HUDEP-2 (cell line): Measurements from ENCODE around the gene DBNDD1.
A peak's percentile ranks its signal among the peaks of the same experiment; 100 is the strongest.
"Not testable (repeated sequence)": the region's sequence is repeated elsewhere in the genome, so short reads cannot be mapped to it uniquely, and the experiment has no call there.

Experiments used
- DNase-seq, 76 experiments: peaks; one replicate each; lab custom pipeline; 2025; ENCODE audit not compliant: unreplicated experiment in 76 of 76; lab: John Stamatoyannopoulos, UW

The DBNDD1 gene

DNA sequence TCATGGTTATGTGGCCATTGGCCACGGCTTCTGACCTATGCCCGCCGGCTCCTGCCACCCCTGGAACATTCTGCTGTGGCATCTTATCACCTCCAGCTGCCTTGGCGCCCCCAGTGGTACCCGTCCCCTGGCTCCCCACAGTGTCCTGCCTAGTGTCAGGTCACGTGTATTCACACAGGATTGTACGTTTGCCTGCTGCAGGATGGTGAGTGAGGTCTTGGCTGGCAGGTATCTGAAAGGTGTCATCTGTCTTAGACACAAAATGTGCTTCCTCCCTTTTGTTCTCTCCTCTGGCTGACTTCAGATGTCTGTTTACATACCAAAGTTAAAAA lies 24.9 kb downstream of the DBNDD1 start:
- DNase-seq: no peak

GRCh38 chr16:89993971-89994370 lies 25.3 kb downstream of the DBNDD1 start:
- DNase-seq: no peak

GRCh38 chr16:89993377-89993776 lies 25.9 kb downstream of the DBNDD1 start:
- DNase-seq: no peak

GRCh38 chr16:89990799-89991198 lies 28.5 kb downstream of the DBNDD1 start:
- DNase-seq: no peak

- no peak for DNase-seq
Measured at GRCh38 chr16:89988951-89989350, 30.3 kb downstream of the DBNDD1 start.

GRCh38 chr16:89987169-89987568 lies 32.1 kb downstream of the DBNDD1 start:
- no peak for DNase-seq

GRCh38 chr16:89986600-89986999 lies 32.7 kb downstream of the DBNDD1 start:
- no peak for DNase-seq

GRCh38 chr16:89985219-89985618 lies 34.0 kb downstream of the DBNDD1 start:
- no peak for DNase-seq

DNA sequence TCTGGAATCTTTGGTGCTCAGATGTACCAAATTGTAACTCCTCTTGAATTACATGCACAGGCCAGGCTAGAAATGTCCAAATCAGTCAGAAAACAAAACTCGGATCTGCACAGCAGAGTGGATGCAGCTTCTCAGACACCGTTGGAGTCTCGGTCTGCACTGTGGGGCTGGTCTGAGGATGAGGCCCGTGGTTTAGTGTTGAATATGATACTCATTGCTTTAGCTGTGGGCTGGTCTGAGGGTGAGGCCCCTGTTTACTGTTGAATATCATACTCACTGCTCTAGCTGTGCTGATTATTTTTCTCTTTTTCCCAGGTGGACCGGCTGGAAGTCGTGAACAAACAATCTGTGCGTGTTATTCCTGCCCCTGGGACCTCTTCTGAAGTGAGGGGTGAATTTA lies 35.0 kb downstream of the DBNDD1 start:
- no peak for DNase-seq

DNA sequence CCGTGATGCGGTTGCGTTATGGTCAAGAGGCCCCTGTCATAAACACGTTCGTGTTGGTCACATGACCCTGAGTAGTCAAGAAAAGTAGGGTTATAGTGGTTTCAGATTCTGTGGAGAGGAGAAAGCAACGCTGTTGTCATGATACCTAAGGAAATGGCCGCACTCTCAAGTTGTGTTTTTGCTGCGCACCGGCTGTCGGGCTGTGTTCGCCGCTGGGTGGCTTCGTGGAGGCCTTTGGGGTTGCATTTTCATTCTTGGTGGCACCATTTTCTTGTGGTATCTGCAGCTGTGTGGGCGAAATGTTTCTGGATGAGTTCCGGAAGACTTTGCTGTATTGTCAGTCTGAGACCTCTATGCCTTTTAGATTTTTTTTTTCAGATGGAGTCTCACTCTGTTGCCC lies 35.7 kb downstream of the DBNDD1 start:
- DNase-seq: no peak

- no peak for DNase-seq
Measured at GRCh38 chr16:89982318-89982717, 36.9 kb downstream of the DBNDD1 start.

- DNase-seq: no peak
Measured at GRCh38 chr16:89981414-89981813, 37.8 kb downstream of the DBNDD1 start.

GRCh38 chr16:89974870-89975269 lies 44.4 kb downstream of the DBNDD1 start:
- no peak for DNase-seq

DNA sequence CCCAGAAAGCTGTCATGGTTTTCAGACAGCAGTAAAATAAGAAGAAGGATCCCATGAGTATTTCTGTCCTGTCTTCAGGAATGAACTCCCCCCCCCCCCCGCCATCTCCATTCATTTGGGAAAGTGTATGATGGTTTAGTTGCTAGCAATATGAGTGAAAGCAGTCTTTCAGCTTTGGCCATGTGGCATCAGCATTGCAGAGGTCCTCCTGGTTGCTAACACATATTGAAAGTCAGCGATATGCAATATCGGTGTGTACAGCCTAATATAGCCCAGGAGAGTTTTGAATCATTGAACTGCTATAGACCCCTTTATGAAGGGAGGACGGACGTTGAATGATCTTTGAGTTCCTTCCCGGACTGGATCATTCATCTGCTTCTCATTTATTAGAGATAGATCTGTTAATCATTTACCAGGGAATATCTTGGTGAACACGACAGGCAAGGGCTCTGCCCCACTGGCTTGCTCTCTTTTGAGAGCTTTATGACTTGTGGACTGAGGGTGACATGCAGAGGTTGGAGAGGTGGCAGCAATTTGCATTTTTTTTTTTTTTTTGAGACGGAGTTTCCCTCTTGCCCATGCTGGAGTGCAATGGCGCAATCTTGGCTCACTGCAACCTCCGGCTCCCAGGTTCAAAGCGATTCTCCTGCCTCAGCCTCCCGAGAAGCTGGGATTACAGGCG lies 45.5 kb downstream of the DBNDD1 start:
- no peak for DNase-seq

DNA sequence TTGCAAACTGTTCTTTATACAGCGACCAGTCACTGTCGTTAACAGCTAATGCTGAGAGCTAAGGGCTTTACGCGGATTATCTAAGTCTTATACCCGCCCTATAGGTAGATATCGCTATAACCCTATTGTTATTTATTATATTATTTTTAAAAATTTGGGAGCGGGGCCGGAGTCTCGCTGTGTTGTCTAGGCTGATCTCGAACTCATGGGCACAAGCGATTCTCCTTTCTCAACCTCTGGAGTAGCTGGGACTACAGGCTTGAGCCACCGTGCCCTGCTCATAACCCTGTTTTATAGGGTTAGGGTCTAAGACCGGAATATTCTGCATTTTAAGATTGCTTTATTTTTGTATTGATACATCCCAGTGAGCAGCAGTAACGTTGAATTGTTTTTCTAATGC lies 46.0 kb downstream of the DBNDD1 start:
- no peak for DNase-seq

GRCh38 chr16:89972244-89973234 lies 46.7 kb downstream of the DBNDD1 start:
- peak in 75 of 76 experiments; percentile 17 to 92 (median 80) for DNase-seq

- DNase-seq: no peak
Measured at GRCh38 chr16:89971495-89972243, 47.6 kb downstream of the DBNDD1 start.

GRCh38 chr16:89969741-89970410 lies 49.4 kb downstream of the DBNDD1 start:
- no peak for DNase-seq

- not testable (repeated sequence) for DNase-seq
Measured at GRCh38 chr16:89968074-89968473, 51.2 kb downstream of the DBNDD1 start.

GRCh38 chr16:89967436-89967835 lies 51.8 kb downstream of the DBNDD1 start:
- not testable (repeated sequence) for DNase-seq

- DNase-seq: no peak
Measured at GRCh38 chr16:89966756-89967155, 52.5 kb downstream of the DBNDD1 start.
